GM21526 (cell line): ENCODE measurements around the gene NAV3.

Experiments
- ATAC-seq: cut with Tn5 transposase; IDR thresholded peaks from one replicate; pipeline ENCODE4 v1.9.1; 2021; ENCODE audit warnings: moderate library complexity; ENCODE audit not compliant: unreplicated experiment, low FRiP score

Gene NAV3

DNA sequence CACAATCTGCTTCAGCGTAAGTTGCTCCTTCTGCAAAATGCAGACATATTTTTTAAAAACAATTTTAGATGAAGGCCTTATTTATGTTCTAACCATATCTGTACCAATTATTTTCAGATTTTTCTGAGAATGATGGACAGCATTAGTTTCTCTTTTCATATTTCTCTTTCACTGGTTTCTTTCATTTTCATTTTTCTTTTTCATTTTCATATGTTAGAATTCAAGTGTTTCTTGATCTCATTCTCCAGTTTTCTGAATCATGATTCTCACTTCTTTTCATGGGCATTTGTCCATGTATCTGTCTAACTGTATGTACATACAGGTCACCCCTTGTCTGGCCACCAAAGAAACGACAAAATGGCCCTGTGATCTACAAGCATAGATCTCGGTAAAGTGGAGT lies 346.6 kb downstream of the NAV3 start:
- ATAC-seq, result no peak

DNA sequence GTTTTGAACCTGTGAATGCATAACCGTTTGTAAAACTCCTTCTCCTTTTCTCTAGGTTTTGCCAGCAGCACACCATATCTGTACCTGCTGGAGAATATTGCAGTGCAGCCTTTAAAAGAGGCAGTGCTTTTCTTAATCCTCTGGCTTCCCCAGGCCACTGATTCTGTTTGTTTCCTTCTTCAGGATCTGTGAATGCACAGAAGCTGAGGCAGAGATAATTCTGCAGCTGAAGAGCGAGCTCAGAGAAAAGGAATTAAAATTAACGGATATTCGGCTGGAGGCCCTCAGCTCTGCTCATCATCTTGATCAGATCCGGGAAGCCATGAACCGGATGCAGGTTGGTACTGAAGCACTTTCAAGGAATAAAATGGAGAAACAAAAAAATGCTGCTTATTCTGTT lies 348.7 kb downstream of the NAV3 start:
- no peak for ATAC-seq

DNA sequence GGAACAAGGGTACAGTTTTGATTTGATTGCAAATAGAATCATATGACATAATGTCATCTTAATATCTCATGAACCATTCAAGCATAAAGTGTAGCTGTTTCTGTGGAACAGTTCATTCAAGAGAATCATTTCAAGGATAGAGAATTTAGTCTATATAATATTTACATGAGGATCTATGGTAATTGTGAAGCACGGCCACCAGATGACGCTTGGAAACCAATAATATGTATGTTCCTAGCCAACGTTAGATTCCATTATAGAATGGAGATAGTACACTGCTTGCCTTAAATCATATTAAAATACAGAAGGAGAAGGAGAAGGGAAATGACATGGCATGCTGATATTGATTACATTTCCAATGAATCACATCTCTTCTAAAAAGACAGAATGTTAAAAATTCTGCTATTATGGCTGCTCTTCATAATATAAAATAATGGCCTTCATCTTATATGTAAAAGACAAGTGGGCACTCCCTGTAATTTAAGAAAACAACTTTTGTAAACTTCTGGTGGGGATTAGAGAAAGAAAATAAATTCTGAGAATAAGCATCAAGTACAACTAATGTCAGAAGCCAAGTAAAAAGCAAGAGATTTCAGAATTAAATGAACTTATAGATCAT lies 351.0 kb downstream of the NAV3 start:
- ATAC-seq, result no peak

DNA sequence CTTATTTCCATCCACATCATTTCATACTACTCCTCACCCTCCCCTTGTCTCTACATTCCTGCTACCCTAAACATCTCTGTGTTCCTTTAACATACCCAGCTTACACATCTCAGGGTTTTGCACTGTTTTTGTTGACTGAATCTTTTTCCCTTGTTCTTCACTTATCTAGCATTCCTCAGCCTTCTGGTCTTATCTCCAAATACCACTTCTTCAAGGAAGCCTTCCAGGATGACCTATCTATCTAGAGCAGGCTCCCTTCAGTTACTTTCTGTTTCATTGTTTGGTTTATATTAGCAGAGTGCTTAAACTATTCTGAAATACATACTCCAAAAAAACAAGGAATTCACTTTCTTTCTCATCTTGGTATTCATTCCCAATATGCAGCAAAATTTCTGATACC lies 353.1 kb downstream of the NAV3 start:
- no peak for ATAC-seq

DNA sequence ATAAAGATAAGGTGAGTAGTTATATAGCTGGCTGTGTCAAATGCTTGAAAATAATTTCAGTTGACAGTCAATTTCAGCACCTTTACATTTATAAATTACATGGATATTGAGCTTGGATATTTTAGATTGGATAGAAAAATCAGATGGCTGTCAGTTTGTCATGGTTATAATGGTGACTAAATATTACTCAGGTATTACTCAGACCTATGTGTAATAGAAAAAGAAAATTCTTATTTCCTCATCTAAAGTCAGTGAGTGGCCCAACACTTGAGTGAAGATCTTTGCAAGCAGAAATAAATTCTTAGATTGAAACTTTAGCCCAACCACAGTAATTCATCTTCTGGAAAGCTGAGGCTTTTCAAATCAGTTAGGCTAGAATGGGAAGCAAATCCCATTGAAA lies 354.4 kb downstream of the NAV3 start:
- no peak for ATAC-seq

DNA sequence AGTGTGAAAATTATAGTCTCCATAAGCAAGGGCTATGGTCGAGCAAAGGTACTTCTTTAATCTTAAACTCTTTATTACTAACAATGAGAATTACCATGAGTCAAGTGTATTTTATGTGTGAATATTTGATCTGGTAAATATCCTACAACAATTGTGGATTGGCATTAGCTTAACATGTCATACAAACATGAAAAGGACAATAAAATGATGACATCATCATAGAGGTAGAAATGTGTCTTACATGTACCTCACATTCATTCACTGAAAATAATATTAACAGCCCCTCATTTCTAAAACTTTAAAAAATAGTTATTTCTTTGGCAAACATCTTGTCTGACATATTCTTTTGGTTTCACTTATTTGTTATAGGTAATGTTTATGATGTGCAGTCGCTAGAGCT lies 355.0 kb downstream of the NAV3 start:
- no peak for ATAC-seq

DNA sequence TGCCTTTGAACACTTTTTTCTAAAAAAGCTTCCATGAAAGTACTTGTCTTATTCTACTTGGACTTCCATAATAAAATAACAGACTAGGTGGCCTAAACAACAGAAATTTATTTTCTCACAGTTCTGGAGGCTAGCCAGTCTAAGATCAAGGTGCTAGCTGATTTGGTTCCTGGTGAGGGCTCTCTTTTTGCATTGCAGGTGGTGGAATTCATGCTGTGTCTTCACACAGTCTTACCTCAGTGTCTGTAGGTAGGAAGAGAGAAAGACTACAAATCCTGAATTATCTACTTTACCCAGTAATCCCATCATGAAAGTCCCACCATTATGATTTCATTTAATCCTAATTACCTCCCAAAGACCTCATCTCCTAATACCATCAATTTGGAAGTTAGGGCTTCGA lies 356.0 kb downstream of the NAV3 start:
- no peak for ATAC-seq

DNA sequence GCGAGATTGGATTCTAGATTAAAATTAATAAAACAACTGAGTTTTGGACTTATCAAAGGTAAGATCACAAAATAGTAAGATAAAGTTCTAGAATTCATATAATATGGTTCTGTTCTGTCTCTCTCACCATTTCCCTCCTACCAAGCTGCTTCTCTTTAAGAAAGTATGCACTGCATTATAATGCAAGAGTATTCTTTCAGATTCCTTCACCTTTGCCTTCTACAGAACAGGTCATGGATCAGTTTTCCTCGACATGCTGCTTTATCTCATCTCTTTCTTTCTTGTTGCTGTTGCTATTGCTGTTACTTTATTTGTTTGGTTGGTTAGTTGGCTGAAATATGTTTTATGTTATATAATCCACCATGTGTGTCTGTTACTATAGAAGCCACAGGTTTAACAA lies 357.0 kb downstream of the NAV3 start:
- ATAC-seq, result no peak

DNA sequence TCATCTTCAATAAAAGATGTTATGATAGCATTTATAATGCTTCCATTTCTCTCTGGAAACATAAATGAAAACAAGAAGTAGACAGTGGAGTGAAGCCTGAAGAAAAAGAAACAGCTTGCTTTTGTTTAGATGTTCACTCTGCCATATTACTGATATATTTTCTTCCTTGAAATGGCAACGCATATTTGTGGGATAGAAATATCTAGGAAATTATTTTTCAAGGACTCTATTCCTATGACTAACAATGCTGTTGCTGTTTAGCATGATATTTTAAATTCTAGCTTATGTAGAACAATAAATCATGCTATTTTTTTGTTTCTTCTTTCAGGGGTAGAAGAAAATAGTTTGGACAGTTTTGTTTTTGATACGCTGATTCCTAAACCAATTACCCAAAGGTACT lies 359.0 kb downstream of the NAV3 start:
- no peak for ATAC-seq

DNA sequence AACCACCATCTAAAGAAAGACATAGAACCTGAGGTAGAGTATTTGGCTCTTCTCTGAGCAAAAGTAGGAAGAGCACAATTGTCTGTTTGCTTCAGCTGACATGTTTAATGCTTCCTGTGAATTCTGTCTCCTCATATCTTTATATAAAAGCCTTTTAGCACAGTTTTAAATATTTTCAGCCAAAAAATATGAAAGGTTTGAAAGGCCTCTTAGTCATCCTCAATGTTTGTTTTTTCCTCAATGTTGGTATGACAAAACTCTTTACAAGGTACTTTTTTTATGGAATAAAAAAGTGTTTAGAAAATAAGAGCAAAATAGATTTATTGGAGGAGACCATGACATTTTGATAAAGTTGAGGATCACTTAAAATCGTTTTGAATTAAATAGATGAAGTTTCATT lies 360.9 kb downstream of the NAV3 start:
- ATAC-seq, result no peak

DNA sequence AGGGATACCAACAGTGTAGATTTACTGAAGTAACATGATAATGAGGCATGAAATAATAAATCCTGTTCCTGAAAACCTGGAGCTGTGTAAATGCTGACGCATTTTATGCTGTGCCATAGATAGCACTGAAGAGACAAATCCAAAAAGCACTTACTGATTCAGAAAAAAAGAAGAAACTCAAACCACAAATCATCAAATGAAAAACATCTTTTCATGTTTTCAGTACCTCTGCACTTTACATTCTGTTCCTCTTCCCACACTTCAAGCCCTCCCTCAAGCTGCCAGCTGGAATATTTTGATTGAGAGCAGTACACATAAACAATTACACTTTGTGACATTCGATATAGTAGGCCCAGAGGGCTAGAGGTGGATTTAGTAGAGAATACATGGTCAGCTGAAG lies 362.3 kb downstream of the NAV3 start:
- ATAC-seq, result no peak

DNA sequence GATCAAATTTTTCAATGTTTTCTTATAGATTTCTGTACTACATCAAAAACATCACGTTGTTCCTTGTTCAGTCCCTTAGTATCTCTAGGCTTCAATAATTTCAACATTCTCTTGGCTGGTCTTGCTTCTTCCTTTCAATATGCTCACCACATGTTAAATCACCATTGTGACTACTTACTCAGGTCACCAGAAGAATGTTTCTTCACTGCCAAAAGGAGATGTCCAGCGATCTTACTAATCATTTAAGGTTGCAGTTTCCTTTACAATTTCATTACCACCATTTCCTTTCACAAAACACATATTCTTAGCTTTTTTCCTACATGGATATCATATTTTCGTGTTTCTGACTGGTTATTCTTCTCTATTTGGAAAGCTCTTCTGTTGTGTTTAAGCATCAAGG lies 363.8 kb downstream of the NAV3 start:
- ATAC-seq, result no peak

DNA sequence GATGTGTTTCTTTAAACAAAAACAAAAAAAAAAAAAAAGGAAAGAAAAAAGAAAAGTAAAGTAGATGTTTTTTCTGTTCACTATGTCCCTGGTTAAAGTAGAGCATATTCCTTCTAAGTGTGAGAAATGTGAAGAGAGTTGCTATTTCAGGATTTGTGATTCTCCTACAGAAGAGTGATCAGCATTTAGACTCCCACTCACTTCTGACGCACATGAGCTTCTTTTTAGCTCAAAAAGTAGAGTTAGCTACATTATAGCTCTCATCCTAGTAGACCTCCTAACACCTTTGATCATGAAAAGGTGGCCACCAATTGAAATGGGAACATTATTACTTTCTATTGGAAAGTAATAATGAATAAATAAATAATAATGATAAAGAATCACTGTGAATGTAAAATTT lies 368.2 kb downstream of the NAV3 start:
- no peak for ATAC-seq

DNA sequence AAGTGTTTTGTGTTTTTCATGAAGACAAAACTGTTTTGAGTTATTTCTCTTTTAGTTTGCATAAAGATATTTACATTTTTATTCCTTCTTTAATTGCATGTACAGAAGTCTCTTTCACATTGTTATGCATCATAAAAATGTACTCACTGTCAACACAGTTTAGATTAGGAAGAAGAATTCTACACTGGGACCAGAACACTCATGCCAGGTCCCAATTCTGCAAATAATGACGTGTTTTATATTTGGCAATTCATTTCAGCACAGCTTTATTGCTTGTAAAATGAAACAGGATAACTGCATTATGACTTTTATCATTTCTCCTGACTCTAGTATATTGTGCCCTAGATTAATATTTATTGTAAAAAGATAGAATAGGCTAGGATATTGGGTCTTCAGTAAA lies 369.2 kb downstream of the NAV3 start:
- no peak for ATAC-seq

DNA sequence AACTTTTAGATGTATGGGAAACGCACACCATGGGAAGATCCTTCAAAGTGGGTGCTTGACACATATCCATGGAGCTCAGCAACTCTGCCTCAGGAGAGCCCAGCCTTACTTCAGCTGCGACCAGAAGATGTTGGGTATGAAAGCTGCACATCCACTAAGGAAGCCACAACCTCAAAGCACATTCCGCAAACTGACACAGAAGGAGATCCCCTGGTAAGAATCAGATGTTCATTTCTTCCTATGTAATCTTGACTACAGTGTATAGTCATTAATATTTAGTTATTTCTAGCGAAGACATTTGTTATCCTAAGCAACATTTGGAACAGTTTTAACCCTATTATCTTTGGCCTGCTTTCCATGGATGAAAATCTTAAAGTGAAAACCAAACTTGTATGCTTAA lies 374.2 kb downstream of the NAV3 start:
- ATAC-seq, result no peak

DNA sequence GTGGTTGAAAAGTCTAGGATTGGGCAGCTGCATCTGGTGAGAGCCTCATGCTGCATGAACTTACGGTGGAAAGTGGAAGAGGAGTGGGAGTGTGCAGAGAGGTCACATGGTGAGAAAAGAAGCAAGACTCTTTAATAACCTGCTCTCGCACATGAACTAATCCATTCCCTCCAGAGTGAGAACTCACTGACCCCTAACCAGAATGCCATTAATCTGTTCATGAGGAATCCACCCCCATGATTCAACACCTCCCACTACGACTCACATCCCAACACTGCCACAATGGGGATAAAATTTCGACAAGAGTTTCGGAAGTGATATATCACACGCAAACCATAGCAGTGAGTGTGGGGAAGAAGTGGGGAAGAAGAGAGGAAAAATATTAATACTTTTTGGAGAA lies 377.4 kb downstream of the NAV3 start:
- ATAC-seq, result no peak

DNA sequence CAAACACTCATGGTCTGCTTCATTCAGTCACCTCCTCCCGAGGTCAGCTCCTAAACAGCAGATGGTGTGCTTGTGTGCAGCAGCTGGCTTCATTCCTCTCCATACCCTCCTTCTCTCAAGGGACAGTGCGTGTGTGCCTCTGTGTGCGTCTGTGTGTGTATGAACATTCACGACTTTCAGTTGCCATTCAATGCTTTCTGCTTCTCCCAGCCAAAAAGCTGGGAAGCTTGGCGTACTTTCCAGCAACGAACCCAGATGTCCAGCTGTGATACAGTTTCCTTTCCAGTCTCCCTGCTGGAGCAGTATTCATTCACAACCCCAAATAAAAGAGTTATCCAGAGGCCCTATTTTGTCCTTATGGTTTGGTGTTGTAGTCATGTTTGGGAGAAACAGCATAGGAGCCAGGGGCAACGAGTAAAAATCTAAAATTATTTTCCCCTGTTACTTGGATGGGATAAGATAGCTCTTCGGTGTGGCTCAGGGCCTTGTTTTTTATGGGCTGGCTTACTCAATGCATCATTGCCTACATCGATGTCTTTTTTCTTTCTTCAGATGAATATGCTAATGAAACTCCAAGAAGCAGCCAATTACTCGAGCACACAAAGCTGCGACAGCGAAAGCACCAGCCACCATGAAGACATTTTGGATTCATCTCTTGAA lies 379.3 kb downstream of the NAV3 start:
- no peak for ATAC-seq

DNA sequence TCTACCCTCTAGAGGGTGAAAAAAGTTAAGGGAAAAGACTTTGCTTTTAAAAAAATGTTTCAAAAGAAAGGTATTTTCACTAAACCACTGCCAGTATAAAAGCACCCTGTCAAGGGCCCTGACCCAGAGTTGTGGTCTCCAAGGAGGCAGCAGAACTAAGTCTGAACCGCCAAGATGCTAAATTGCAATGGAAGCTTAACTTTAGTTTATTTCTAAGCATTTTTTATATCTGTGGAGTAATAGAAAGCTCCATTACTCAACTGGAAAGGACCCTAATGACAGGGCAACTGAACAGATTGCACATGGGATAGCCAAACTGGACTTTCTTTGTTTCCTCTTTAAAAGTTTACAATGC lies 379.8 kb downstream of the NAV3 start:
- no peak for ATAC-seq

DNA sequence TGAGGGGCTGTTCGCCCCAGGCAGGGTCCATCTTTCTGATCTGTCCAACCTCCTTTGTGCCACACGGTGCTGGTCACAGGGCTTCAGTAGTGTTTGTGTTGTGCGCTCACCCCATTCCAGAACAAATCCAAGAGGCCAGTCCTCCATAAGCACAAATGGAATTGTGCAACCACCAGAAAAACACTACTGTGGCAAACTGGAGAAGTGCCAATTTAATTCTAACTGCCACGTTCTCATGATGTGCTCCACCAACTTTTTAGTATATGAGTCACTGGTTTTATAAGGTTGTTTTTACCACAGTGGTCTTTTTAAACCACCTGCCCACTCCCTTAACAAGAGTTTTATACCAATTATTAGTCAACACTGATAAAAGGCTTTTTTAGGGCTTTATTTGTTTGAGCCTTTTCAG lies 380.2 kb downstream of the NAV3 start:
- ATAC-seq, result no peak

DNA sequence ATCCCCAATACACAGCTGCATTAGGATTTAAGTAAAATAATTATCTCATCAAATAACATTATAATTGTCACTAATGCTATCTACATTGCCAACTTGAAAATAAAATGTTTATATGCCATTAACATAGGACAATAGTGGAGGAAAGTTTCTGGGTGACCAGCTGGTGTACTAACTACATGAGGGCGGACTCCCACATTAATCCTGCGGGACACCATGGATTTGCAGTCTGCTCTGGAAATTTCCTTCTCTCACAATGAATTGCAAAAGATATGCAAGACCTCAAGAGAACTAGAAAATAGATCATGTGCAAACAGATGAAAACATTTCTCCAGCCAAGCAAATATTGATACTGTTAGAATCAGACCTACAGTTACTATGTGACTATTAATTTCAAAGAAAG lies 390.1 kb downstream of the NAV3 start:
- ATAC-seq, result no peak

DNA sequence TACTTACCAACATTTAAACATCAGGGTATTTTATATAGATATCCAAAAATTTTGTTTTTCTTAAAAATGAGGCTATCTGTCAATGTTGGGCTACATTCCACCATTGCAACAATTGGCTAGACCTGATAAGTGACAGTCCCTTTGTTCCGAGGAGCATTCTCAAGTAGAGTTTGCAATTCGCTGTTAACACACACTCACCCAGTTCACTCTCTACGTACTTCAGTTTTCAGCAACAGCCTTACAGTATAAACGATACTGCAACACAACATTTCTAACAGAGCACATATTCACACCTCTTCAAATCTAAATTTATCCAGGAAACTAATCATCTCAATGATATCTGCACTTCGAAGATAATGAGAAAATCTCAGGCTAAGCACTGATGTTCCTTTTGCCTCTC lies 393.5 kb downstream of the NAV3 start:
- ATAC-seq, result no peak

DNA sequence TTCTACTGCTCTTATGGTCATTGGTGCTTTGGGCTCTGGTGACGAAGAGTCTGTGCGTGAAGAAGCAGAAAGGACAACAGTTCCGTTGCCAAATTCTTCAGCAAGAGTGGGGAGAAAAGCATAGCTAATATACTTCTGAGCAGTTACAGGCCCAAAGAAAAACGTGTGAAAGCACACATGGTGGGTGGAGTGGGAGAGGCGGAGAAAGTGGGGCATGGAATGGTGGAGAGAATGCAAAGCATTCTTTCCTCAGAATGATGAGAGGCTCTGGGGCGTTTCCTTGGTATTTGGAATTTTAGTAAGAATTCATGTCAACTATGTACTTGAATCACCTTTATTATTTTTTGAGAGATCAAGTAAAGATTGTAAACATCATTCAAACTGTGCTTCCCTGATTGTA lies 396.1 kb downstream of the NAV3 start:
- ATAC-seq, result no peak

DNA sequence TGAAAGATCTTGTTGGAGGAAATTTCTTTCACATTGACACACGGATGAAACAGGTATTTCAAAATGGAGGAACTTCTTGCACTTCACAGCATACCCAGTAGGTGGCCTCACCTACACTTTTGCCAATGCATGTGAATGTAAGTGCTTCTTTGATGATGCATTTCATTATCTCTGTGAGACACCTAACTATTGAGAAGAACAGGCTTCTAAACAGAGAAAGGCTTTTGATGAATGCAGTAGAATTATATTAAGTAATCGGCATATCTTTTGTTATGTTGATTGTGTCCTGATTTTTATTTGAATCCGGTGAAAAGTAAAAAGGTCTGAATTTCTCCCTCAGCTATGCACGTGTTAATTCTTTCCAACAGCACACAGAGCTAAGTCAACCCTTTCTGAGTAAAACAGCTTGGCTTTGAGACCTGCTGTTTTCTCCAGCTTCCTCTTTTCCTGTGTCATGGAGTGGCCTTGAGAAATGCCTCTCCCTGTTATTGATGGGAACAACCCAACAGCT lies 399.0 kb downstream of the NAV3 start:
- ATAC-seq, result peak; percentile 98
